HepG2 (cell line): ENCODE results near the gene ZNF548. TPM values are rescaled to one million over a fixed set of nuclear protein-coding genes. Genes with fewer than 3 reads are reported as not detected.
A peak's percentile ranks its signal among the peaks of the same experiment; 100 is the strongest.

Experiments used
- AGO2 ChIP-seq: fragments of 200-400 bp; formaldehyde crosslinking; optimal IDR thresholded peaks from 2 replicates; pipeline ENCODE3; 2017; ENCODE audit warnings: mild to moderate bottlenecking, low read depth, low read length, moderate library complexity
- CREB1 ChIP-seq, 2 experiments: fragments of 450-650 bp in 1 of 2; IDR thresholded peaks; 2 replicates each; pipeline ENCODE4 v1.6.1; 2016 to 2017; ENCODE audit warnings: control low read depth in 1 of 2, mild to moderate bottlenecking in 1 of 2, missing compliant biosample characterization in 1 of 2, missing genetic modification characterization in 1 of 2
- ELF4 ChIP-seq: sonication (generic); formaldehyde crosslinking; IDR thresholded peaks from 2 replicates; pipeline ENCODE4 v1.5.0; 2020; ENCODE audit warnings: missing genetic modification reagents, mild to moderate bottlenecking, moderate library complexity, borderline replicate concordance
- EP300 ChIP-seq, 3 experiments: sonication (generic) in 1 of 3; formaldehyde crosslinking in 1 of 3; IDR thresholded peaks; 2 replicates each; pipeline versions ENCODE4 v1.5.1 to v1.6.1; 2011 to 2020; ENCODE audit warnings: low read depth in 2 of 3, low read length in 2 of 3, borderline replicate concordance in 1 of 3, improper control_type of control experiment in 1 of 3, mild to moderate bottlenecking in 1 of 3, missing genetic modification reagents in 1 of 3, moderate library complexity in 1 of 3
- FOSL1 ChIP-seq: sonication (generic); formaldehyde crosslinking; IDR thresholded peaks from 2 replicates; pipeline ENCODE4 v1.9.0; 2021; ENCODE audit warnings: missing genetic modification reagents, borderline replicate concordance
- FOXK1 ChIP-seq: sonication (generic); formaldehyde crosslinking; IDR thresholded peaks from 2 replicates; pipeline ENCODE4 v1.4.0; 2020; ENCODE audit warnings: low read depth, missing genetic modification reagents, borderline replicate concordance
- GZF1 ChIP-seq: sonication (generic); formaldehyde crosslinking; IDR thresholded peaks from 2 replicates; pipeline ENCODE4 v1.5.1; 2020; ENCODE audit warnings: mild to moderate bottlenecking, missing genetic modification reagents
- HNRNPLL ChIP-seq: fragments of 200-400 bp; formaldehyde crosslinking; IDR thresholded peaks from 2 replicates; pipeline ENCODE4 v1.6.1; 2017; ENCODE audit warnings: mild to moderate bottlenecking, low read depth, low read length; ENCODE audit not compliant: poor library complexity, severe bottlenecking
- ISL2 ChIP-seq: sonication (generic); formaldehyde crosslinking; IDR thresholded peaks from 2 replicates; pipeline ENCODE4 v1.5.0; 2020; ENCODE audit warnings: missing genetic modification reagents
- KLF6 ChIP-seq: IDR thresholded peaks from 2 replicates; pipeline ENCODE4 v1.8.0; 2016; ENCODE audit warnings: missing biosample characterization, missing genetic modification reagents
- MAFF ChIP-seq: IDR thresholded peaks from 2 replicates; pipeline ENCODE4 v1.6.1; 2011; ENCODE audit warnings: low read depth, low read length, improper control_type of control experiment
- PHF21A ChIP-seq: sonication (generic); formaldehyde crosslinking; IDR thresholded peaks from 2 replicates; pipeline ENCODE4 v1.5.0; 2020; ENCODE audit warnings: mild to moderate bottlenecking, missing genetic modification reagents
- RCOR2 ChIP-seq: IDR thresholded peaks from 2 replicates; pipeline ENCODE4 v1.6.1; 2016; ENCODE audit warnings: missing biosample characterization, missing genetic modification reagents
- SRSF4 ChIP-seq: fragments of 200-400 bp; formaldehyde crosslinking; IDR thresholded peaks from one replicate; pipeline ENCODE4 v1.6.1; 2018; ENCODE audit warnings: mild to moderate bottlenecking, low read depth, low read length, moderate library complexity; ENCODE audit not compliant: poor library complexity, severe bottlenecking
- SRY ChIP-seq: sonication (generic); formaldehyde crosslinking; IDR thresholded peaks from 2 replicates; pipeline ENCODE4 v1.8.0; 2022; ENCODE audit warnings: mild to moderate bottlenecking, missing genetic modification reagents
- THAP11 ChIP-seq: IDR thresholded peaks from 2 replicates; pipeline ENCODE4 v1.6.1; 2016; ENCODE audit warnings: missing biosample characterization, missing genetic modification reagents
- ZBTB21 ChIP-seq: sonication (generic); formaldehyde crosslinking; IDR thresholded peaks from 2 replicates; pipeline ENCODE4 v1.4.0; 2020; ENCODE audit warnings: missing genetic modification reagents
- ZIK1 ChIP-seq: sonication (generic); formaldehyde crosslinking; IDR thresholded peaks from 2 replicates; pipeline ENCODE4 v1.5.0; 2020; ENCODE audit warnings: mild to moderate bottlenecking, low read depth, missing genetic modification reagents, borderline replicate concordance
- ZNF124 ChIP-seq: sonication (generic); formaldehyde crosslinking; IDR thresholded peaks from 2 replicates; pipeline ENCODE4 v1.4.0; 2020; ENCODE audit warnings: missing genetic modification reagents
- ZNF781 ChIP-seq: sonication (generic); formaldehyde crosslinking; IDR thresholded peaks from 2 replicates; pipeline ENCODE4 v1.5.1; 2020; ENCODE audit warnings: borderline replicate concordance, mild to moderate bottlenecking, missing genetic modification reagents; ENCODE audit errors: not compliant biosample characterization
- ZSCAN29 ChIP-seq: sonication (generic); formaldehyde crosslinking; conservative IDR thresholded peaks from 2 replicates; pipeline ENCODE4 v1.4.0; 2020; ENCODE audit warnings: mild to moderate bottlenecking, missing genetic modification reagents
- polyA plus RNA-seq, 8 experiments: library from polyadenylated mRNA; depleted of rRNA in 3 of 8; stranded (reverse) in 7 of 8; unstranded in 1 of 8; fragments of >200 nt; fragmentation: Illumina TruSeq in 4 of 8; extraction: Trizol in 4 of 8; gene quantifications; 2 replicates each; pipeline versions ENCODE4 v1.2.1 to v1.2.3, GENCODE V29; 2011 to 2016; ENCODE audit warnings: low read depth in 4 of 8, missing spikeins in 1 of 8, mixed read lengths in 1 of 8; ENCODE audit not compliant: insufficient read depth in 1 of 8
- total RNA-seq, 5 experiments: library from RNA; depleted of rRNA; stranded (reverse); fragments of >200 nt; fragmentation: Illumina TruSeq; extraction: Trizol; gene quantifications; 2 replicates each; pipeline ENCODE4 v1.2.3, GENCODE V29; 2016; ENCODE audit warnings: low read depth in 1 of 5
- TF ChIP-seq, protein P1 (sequence below): sonication (generic); formaldehyde crosslinking; IDR thresholded peaks from 2 replicates; pipeline ENCODE4 v1.4.0; 2020; ENCODE audit warnings: mild to moderate bottlenecking, missing genetic modification reagents, borderline replicate concordance

Gene ZNF548
- total and polyA plus RNA-seq, 2 of the 13 experiments (the other 11 are each of a cell fraction or from before 2014, with no cell fraction given): 19.6 to 24.9 TPM

DNA sequence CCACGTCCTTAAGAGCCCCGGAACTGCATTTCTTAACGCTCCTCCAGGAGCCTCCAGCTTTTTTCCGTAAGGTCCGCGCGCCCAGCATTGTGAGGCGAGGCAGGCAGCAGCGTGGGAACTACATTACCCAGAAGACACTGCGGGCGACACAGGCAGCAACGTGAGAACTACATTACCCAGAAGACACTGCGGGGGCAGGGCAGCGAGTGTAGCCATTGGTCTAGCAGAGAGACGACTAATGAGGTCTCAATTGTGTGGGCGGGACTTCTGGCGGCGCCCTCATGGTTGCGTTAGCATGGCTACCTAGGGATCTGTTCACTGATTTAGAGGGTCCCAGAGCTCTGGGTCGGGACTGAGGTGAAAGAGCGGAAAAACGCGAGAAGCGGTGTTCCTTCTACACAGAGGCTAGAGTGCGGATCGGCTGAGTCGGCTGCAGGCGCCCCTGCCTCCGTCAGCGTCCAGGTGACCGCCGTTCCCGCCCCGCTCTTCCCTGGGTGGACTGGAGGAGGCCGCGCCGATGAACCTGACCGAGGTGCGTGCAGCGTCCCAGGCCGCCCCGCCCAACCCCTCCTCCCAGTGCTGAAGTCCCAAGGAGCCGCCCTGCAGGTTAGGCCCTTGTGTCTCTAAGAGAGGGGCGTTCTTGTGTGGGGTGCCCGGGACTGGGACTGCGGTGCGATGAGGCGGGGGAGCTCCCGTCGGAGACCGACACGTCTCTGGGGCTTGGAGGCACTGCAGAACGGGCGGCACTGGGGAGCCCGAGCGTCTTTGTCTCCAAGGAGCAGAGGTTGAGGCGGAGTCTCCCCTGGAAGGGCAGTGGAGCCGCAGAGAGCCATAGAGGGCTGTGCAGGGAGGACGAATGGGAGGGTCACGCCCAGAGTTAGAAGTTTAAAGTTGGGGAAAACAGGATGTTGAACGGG, 45.7 kb downstream of the ZNF548 start, which contains the start of gene ZNF749 (continued):
- TF ChIP-seq ZSCAN29 (CRISPR knock-in tag) (no peak), AGO2 (peak; percentile 60), KLF6 (CRISPR knock-in tag) (no peak), CREB1 (IDR thresholded peaks at IDR 0.05) (peak; percentile 82), CREB1 (CRISPR knock-in tag; IDR thresholded peaks at IDR 0.05) (peak; percentile 97), EP300 (IDR thresholded peaks at IDR 0.05; ENCODE audit: low read depth in 2 of 2, low read length in 2 of 2) (peak; percentile 6 to 55; a peak in 1 of 4 replicates), EP300 (CRISPR knock-in tag; IDR thresholded peaks at IDR 0.05; ENCODE audit: borderline replicate concordance) (0 out of 2 replicates have a peak, but pooled peaks have one; percentile 15), ZNF781 (CRISPR knock-in tag) (no peak), ZNF124 (no peak), FOXK1 (CRISPR knock-in tag) (peak; percentile 85; the same call in 1 of the 2 replicates), MAFF (no peak), THAP11 (CRISPR knock-in tag) (peak; percentile 100), FOSL1 (CRISPR knock-in tag) (no peak), PHF21A (no peak), RCOR2 (CRISPR knock-in tag) (no peak), GZF1 (CRISPR knock-in tag) (no peak), ZBTB21 (CRISPR knock-in tag) (peak; percentile 58; the same call in 1 of the 2 replicates), HNRNPLL (peak; percentile 53), SRSF4 (no peak), ISL2 (0 out of 2 replicates have a peak, but pooled peaks have one; percentile 30), ELF4 (CRISPR knock-in tag) (0 out of 2 replicates have a peak, but pooled peaks have one; percentile 69), ZIK1 (CRISPR knock-in tag) (no peak), SRY (CRISPR knock-in tag) (peak; percentile 60; the same call in 1 of the 2 replicates)
- TF ChIP-seq, protein P1, sequence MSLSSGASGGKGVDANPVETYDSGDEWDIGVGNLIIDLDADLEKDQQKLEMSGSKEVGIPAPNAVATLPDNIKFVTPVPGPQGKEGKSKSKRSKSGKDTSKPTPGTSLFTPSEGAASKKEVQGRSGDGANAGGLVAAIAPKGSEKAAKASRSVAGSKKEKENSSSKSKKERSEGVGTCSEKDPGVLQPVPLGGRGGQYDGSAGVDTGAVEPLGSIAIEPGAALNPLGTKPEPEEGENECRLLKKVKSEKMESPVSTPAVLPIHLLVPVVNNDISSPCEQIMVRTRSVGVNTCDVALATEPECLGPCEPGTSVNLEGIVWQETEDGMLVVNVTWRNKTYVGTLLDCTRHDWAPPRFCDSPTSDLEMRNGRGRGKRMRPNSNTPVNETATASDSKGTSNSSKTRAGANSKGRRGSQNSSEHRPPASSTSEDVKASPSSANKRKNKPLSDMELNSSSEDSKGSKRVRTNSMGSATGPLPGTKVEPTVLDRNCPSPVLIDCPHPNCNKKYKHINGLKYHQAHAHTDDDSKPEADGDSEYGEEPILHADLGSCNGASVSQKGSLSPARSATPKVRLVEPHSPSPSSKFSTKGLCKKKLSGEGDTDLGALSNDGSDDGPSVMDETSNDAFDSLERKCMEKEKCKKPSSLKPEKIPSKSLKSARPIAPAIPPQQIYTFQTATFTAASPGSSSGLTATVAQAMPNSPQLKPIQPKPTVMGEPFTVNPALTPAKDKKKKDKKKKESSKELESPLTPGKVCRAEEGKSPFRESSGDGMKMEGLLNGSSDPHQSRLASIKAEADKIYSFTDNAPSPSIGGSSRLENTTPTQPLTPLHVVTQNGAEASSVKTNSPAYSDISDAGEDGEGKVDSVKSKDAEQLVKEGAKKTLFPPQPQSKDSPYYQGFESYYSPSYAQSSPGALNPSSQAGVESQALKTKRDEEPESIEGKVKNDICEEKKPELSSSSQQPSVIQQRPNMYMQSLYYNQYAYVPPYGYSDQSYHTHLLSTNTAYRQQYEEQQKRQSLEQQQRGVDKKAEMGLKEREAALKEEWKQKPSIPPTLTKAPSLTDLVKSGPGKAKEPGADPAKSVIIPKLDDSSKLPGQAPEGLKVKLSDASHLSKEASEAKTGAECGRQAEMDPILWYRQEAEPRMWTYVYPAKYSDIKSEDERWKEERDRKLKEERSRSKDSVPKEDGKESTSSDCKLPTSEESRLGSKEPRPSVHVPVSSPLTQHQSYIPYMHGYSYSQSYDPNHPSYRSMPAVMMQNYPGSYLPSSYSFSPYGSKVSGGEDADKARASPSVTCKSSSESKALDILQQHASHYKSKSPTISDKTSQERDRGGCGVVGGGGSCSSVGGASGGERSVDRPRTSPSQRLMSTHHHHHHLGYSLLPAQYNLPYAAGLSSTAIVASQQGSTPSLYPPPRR: peak; percentile 60; the same call in 1 of the 2 replicates
